ENCODE measurements around the gene FAM110C. TPM values are rescaled to one million over a fixed set of nuclear protein-coding genes. Genes with fewer than 3 reads are reported as not detected.
"Not testable (repeated sequence)": the region's sequence is repeated elsewhere in the genome, so short reads cannot be mapped to it uniquely, and the experiment has no call there.

FAM110C gene
- total RNA-seq, result 3.6 TPM

- no peak for DNase-seq
Observed at GRCh38 chr2:46471-47345, at the start of gene FAM110C. FAM110C (minus strand) TSS chr2:46505; CDS start chr2:46385, 120 bp downstream.

GRCh38 chr2:92326-92725 lies 46.0 kb upstream of the FAM110C start:
- no peak for DNase-seq

GRCh38 chr2:90645-91312 lies 44.5 kb upstream of the FAM110C start:
- no peak for DNase-seq

GRCh38 chr2:85761-86160 lies 39.5 kb upstream of the FAM110C start:
- no peak for DNase-seq

- no peak for DNase-seq
Observed at GRCh38 chr2:84121-84520, 37.8 kb upstream of the FAM110C start.

- DNase-seq, result no peak
Observed at GRCh38 chr2:80971-81736, 34.8 kb upstream of the FAM110C start.

- DNase-seq, result no peak
Observed at GRCh38 chr2:80378-80777, 34.1 kb upstream of the FAM110C start.

GRCh38 chr2:71309-72035 lies 25.2 kb upstream of the FAM110C start:
- no peak for DNase-seq

- no peak for DNase-seq
Observed at GRCh38 chr2:69366-70344, 23.4 kb upstream of the FAM110C start.

GRCh38 chr2:68637-69036 lies 22.3 kb upstream of the FAM110C start:
- not testable (repeated sequence) for DNase-seq

GRCh38 chr2:66853-67252 lies 20.5 kb upstream of the FAM110C start:
- DNase-seq, result no peak

GRCh38 chr2:65121-65520 lies 18.8 kb upstream of the FAM110C start:
- no peak for DNase-seq

GRCh38 chr2:55587-56448 lies 9.5 kb upstream of the FAM110C start:
- no peak for DNase-seq

GRCh38 chr2:51613-52012 lies 5.3 kb upstream of the FAM110C start:
- DNase-seq, result no peak

- no peak for DNase-seq
Observed at GRCh38 chr2:47737-48136, 1.4 kb upstream of the FAM110C start.

GRCh38 chr2:47346-47725 lies 1.0 kb upstream of the FAM110C start:
- no peak for DNase-seq

GRCh38 chr2:46131-46470 lies 204 bp downstream of the FAM110C start:
- DNase-seq, result no peak

GRCh38 chr2:45342-46130 lies 769 bp downstream of the FAM110C start:
- DNase-seq, result no peak

GRCh38 chr2:44748-45341 lies 1.5 kb downstream of the FAM110C start:
- DNase-seq, result no peak
